K562 (cell line): ENCODE measurements around the gene BAHD1. TPM values are rescaled to one million over a fixed set of nuclear protein-coding genes. Genes with fewer than 3 reads are reported as not detected.

Experiments
- CCNT2 ChIP-seq: IDR thresholded peaks from 2 replicates; pipeline ENCODE4 v1.6.1; 2011; ENCODE audit warnings: borderline replicate concordance, low read depth, mild to moderate bottlenecking, moderate library complexity, mixed read lengths, low read length; ENCODE audit not compliant: insufficient read length; ENCODE audit errors: extremely low read depth
- CXXC5 ChIP-seq: fragments of 250-450 bp; sonication (Bioruptor Pico); IDR thresholded peaks from 2 replicates; pipeline ENCODE4 v1.8.0; 2022; ENCODE audit warnings: inconsistent platforms, mild to moderate bottlenecking, moderate library complexity
- ERF ChIP-seq: fragments of 450-650 bp; formaldehyde crosslinking; IDR thresholded peaks from 2 replicates; pipeline ENCODE4 v1.4.0; 2020; ENCODE audit warnings: mild to moderate bottlenecking, mixed read lengths
- GABPA ChIP-seq: fragments of 200-800 bp; sonication (Bioruptor generic); conservative IDR thresholded peaks from 2 replicates; pipeline ENCODE4 v1.6.1; 2016; ENCODE audit warnings: low read depth, missing genetic modification characterization, missing compliant biosample characterization
- HMG20A ChIP-seq: fragments of 450-650 bp; formaldehyde crosslinking; conservative IDR thresholded peaks from 2 replicates; pipeline ENCODE4 v1.4.0; 2020; ENCODE audit warnings: mild to moderate bottlenecking, mixed read lengths
- MECOM ChIP-seq: fragments of 250-450 bp; sonication (Bioruptor Pico); IDR thresholded peaks from 2 replicates; pipeline ENCODE4 v1.8.0; 2022; ENCODE audit warnings: inconsistent platforms
- NCOA6 ChIP-seq: fragments of 450-650 bp; IDR thresholded peaks from 2 replicates; pipeline ENCODE4 v1.6.1; 2017; ENCODE audit warnings: mild to moderate bottlenecking
- RBM15 ChIP-seq: fragments of 200-400 bp; formaldehyde crosslinking; IDR thresholded peaks from 2 replicates; pipeline ENCODE4 v1.6.1; 2018; ENCODE audit warnings: mild to moderate bottlenecking, low read length, moderate library complexity; ENCODE audit not compliant: insufficient read depth
- SETDB1 ChIP-seq: IDR thresholded peaks from one replicate; pipeline ENCODE4 v1.6.1; 2012; ENCODE audit warnings: low read length, control low read depth, inconsistent platforms
- SMARCA4 ChIP-seq: fragments of 450-650 bp; IDR thresholded peaks from 2 replicates; pipeline ENCODE4 v1.6.1; 2016
- STAT5A ChIP-seq: IDR thresholded peaks from 2 replicates; pipeline ENCODE4 v1.6.1; 2012; ENCODE audit warnings: low read length, inconsistent platforms, borderline replicate concordance
- TRIM28 ChIP-seq: fragments of 450-650 bp; IDR thresholded peaks from 2 replicates; pipeline ENCODE4 v1.6.1; 2017
- XRCC4 ChIP-seq: IDR thresholded peaks from one replicate; pipeline ENCODE4 v1.6.1; 2011; ENCODE audit not compliant: insufficient read depth, insufficient read length; ENCODE audit errors: extremely low read depth
- ZFP1 ChIP-seq: fragments of 450-650 bp; formaldehyde crosslinking; IDR thresholded peaks from 2 replicates; pipeline ENCODE4 v1.4.0; 2020; ENCODE audit warnings: mild to moderate bottlenecking, mixed read lengths
- ZNF140 ChIP-seq: fragments of 250-450 bp; sonication (Bioruptor Pico); IDR thresholded peaks from 2 replicates; pipeline ENCODE4 v1.8.0; 2021; ENCODE audit warnings: moderate library complexity, mild to moderate bottlenecking, inconsistent platforms
- ZNF217 ChIP-seq: sonication (generic); formaldehyde crosslinking; IDR thresholded peaks from 2 replicates; pipeline ENCODE4 v1.8.0; 2022; ENCODE audit warnings: mild to moderate bottlenecking, missing genetic modification reagents
- ZNF23 ChIP-seq: fragments of 250-450 bp; sonication (Bioruptor Pico); IDR thresholded peaks from 2 replicates; pipeline ENCODE4 v1.4.0; 2020; ENCODE audit warnings: mild to moderate bottlenecking
- ZNF280A ChIP-seq: fragments of 450-650 bp; IDR thresholded peaks from 2 replicates; pipeline ENCODE4 v1.6.1; 2018; ENCODE audit warnings: mild to moderate bottlenecking, low read depth; ENCODE audit not compliant: partially characterized antibody
- ZNF778 ChIP-seq: fragments of 450-650 bp; formaldehyde crosslinking; IDR thresholded peaks from 2 replicates; pipeline ENCODE4 v1.4.0; 2020; ENCODE audit warnings: mild to moderate bottlenecking, moderate library complexity
- polyA plus RNA-seq, 8 experiments: library from polyadenylated mRNA; depleted of rRNA in 4 of 8; stranded (reverse) in 5 of 8; unstranded in 3 of 8; fragments of >200 nt; fragmentation: Nextera tagmentation in 2 of 8; fragmentation: Illumina TruSeq in 1 of 8; extraction: Ambion mirVana in 2 of 8; extraction: Trizol in 1 of 8; gene quantifications; 2 replicates each; pipeline versions ENCODE4 v1.2.1 to v1.2.3, GENCODE V29; 2011 to 2014; ENCODE audit warnings: inconsistent platforms in 1 of 8, missing spikeins in 1 of 8
- total RNA-seq, 7 experiments: library from RNA; depleted of rRNA in 6 of 7; stranded (reverse); fragments of >200 nt in 6 of 7; fragmentation: Illumina TruSeq in 2 of 7; extraction: Trizol in 2 of 7; gene quantifications; 2 replicates each; pipeline versions ENCODE4 v1.2.1 to v1.2.3, GENCODE V29; 2011 to 2021; ENCODE audit warnings: low replicate concordance in 1 of 7
- TF ChIP-seq, protein P1 (sequence below), 2 experiments: IDR thresholded peaks; 2 replicates each; pipeline ENCODE4 v1.6.1; 2012; ENCODE audit warnings: improper control_type of control experiment in 2 of 2, low read depth in 2 of 2, low read length in 2 of 2, borderline replicate concordance in 1 of 2
- TF ChIP-seq, protein P2 (sequence below): sonication (generic); formaldehyde crosslinking; IDR thresholded peaks from 2 replicates; pipeline ENCODE4 v1.8.1; 2023; ENCODE audit warnings: mild to moderate bottlenecking, missing genetic modification reagents
- TF ChIP-seq, protein P3 (sequence below): fragments of 450-650 bp; IDR thresholded peaks from 2 replicates; pipeline ENCODE4 v1.6.1; 2016; ENCODE audit warnings: borderline replicate concordance

BAHD1 gene
- total and polyA plus RNA-seq, 9 of the 15 experiments (the other 6 are each of a cell fraction or from before 2014, with no cell fraction given): 0.55 to 38.5 (median 11.5) TPM

GRCh38 chr15:40471105-40471807 is 30.5 kb downstream of the BAHD1 start (continued):
- TF ChIP-seq STAT5A (no peak), CCNT2 (no peak), NCOA6 (no peak), RBM15 (no peak), HMG20A (no peak), ERF (CRISPR knock-in tag) (no peak), XRCC4 (no peak), ZNF280A (no peak), ZFP1 (CRISPR knock-in tag) (no peak), CXXC5 (peak; percentile 38), ZNF778 (CRISPR knock-in tag) (no peak), ZNF140 (CRISPR knock-in tag) (no peak), TRIM28 (no peak), MECOM (no peak), ZNF217 (CRISPR knock-in tag) (no peak), ZNF23 (CRISPR knock-in tag) (no peak), SETDB1 (no peak), SMARCA4 (no peak), GABPA (tag) (no peak; the same call in none of the 2 replicates)
- TF ChIP-seq, protein P1, sequence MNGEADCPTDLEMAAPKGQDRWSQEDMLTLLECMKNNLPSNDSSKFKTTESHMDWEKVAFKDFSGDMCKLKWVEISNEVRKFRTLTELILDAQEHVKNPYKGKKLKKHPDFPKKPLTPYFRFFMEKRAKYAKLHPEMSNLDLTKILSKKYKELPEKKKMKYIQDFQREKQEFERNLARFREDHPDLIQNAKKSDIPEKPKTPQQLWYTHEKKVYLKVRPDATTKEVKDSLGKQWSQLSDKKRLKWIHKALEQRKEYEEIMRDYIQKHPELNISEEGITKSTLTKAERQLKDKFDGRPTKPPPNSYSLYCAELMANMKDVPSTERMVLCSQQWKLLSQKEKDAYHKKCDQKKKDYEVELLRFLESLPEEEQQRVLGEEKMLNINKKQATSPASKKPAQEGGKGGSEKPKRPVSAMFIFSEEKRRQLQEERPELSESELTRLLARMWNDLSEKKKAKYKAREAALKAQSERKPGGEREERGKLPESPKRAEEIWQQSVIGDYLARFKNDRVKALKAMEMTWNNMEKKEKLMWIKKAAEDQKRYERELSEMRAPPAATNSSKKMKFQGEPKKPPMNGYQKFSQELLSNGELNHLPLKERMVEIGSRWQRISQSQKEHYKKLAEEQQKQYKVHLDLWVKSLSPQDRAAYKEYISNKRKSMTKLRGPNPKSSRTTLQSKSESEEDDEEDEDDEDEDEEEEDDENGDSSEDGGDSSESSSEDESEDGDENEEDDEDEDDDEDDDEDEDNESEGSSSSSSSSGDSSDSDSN (IDR thresholded peaks at IDR 0.05; ENCODE audit: borderline replicate concordance in 1 of 2, low read depth in 2 of 2, low read length in 2 of 2): 0 out of 4 replicates have a peak, but pooled peaks of 1 of the 2 experiments have one; percentile 16
- TF ChIP-seq, protein P2, sequence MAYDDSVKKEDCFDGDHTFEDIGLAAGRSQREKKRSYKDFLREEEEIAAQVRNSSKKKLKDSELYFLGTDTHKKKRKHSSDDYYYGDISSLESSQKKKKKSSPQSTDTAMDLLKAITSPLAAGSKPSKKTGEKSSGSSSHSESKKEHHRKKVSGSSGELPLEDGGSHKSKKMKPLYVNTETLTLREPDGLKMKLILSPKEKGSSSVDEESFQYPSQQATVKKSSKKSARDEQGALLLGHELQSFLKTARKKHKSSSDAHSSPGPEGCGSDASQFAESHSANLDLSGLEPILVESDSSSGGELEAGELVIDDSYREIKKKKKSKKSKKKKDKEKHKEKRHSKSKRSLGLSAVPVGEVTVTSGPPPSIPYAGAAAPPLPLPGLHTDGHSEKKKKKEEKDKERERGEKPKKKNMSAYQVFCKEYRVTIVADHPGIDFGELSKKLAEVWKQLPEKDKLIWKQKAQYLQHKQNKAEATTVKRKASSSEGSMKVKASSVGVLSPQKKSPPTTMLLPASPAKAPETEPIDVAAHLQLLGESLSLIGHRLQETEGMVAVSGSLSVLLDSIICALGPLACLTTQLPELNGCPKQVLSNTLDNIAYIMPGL (CRISPR knock-in tag): no peak
- TF ChIP-seq, protein P3, sequence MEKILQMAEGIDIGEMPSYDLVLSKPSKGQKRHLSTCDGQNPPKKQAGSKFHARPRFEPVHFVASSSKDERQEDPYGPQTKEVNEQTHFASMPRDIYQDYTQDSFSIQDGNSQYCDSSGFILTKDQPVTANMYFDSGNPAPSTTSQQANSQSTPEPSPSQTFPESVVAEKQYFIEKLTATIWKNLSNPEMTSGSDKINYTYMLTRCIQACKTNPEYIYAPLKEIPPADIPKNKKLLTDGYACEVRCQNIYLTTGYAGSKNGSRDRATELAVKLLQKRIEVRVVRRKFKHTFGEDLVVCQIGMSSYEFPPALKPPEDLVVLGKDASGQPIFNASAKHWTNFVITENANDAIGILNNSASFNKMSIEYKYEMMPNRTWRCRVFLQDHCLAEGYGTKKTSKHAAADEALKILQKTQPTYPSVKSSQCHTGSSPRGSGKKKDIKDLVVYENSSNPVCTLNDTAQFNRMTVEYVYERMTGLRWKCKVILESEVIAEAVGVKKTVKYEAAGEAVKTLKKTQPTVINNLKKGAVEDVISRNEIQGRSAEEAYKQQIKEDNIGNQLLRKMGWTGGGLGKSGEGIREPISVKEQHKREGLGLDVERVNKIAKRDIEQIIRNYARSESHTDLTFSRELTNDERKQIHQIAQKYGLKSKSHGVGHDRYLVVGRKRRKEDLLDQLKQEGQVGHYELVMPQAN: no peak
